Vagina (tissue), 2 donors: ENCODE data around the gene TTI1. TPM values are rescaled to one million over a fixed set of nuclear protein-coding genes. Genes with fewer than 3 reads are reported as not detected.

Experiments used
- DNase-seq, 2 donors: peaks; one replicate each; pipeline ENCODE4 v3.0.0-alpha.2; 2017; ENCODE audit errors: extremely low spot score in 2 of 2
- H3K27ac ChIP-seq: fragments of 200-600 bp; sonication (generic); one replicate; pipeline ENCODE4 v1.5.1; 2019
- H3K27me3 ChIP-seq: fragments of 200-600 bp; sonication (generic); one replicate; pipeline ENCODE4 v1.5.1; 2019
- H3K36me3 ChIP-seq, 2 donors: fragments of 200-600 bp; sonication (generic); one replicate each; pipeline ENCODE4 v1.5.1; 2017 to 2019
- H3K4me1 ChIP-seq: fragments of 200-600 bp; sonication (generic); one replicate; pipeline ENCODE4 v1.5.1; 2019
- H3K4me3 ChIP-seq, 2 donors: fragments of 200-600 bp; sonication (generic); 1 replicate in 1 of 2; 2 replicates in 1 of 2; pipeline ENCODE4 v1.5.1; 2016 to 2019
- H3K9me3 ChIP-seq: fragments of 200-600 bp; sonication (generic); one replicate; pipeline ENCODE4 v1.5.1; 2019
- CTCF ChIP-seq, 3 experiments: fragments of 450-650 bp in 2 of 3; fragments of 200-600 bp in 1 of 3; sonication (generic) in 1 of 3; IDR thresholded peaks; one replicate each; pipeline ENCODE4 v1.5.1; 2017 to 2019; ENCODE audit warnings: antibody characterized with exemption in 3 of 3, mild to moderate bottlenecking in 2 of 3, moderate library complexity in 2 of 3
- POLR2A ChIP-seq, 2 donors: fragments of 450-650 bp; IDR thresholded peaks; one replicate each; pipeline ENCODE4 v1.6.1; 2017; ENCODE audit warnings: antibody characterized with exemption in 2 of 2, mild to moderate bottlenecking in 2 of 2, moderate library complexity in 2 of 2
- POLR2AphosphoS5 ChIP-seq, 2 donors: sonication (generic); formaldehyde crosslinking; IDR thresholded peaks; one replicate each; pipeline ENCODE4 v1.9.0; 2017; ENCODE audit warnings: antibody characterized with exemption in 2 of 2, mild to moderate bottlenecking in 2 of 2, low read depth in 1 of 2; ENCODE audit not compliant: insufficient read depth in 1 of 2
- intact Hi-C: fragments of 100-400 bp; cut with DNase I; formaldehyde crosslinking; loops from one replicate; pipeline ENCODE4 v1.15.1; 2023
- total RNA-seq: library from RNA; depleted of rRNA; stranded (reverse); fragments of >200 nt; gene quantifications from one replicate; pipeline ENCODE4 v1.2.3, GENCODE V29; 2016

The TTI1 gene
- total RNA-seq, 1 donor from 2014 or later: 13.5 TPM

- DNase-seq: no peak
These were observed 92.4 kb downstream of the TTI1 start for GRCh38 chr20:37940858-37941257.

GRCh38 chr20:37939701-37940560, 93.3 kb downstream of the TTI1 start:
- Histone ChIP-seq H3K27ac (no peak overlapping the region), H3K36me3 (no peaks in the 10 kb centered on the region), H3K4me1 (no peaks in the 10 kb centered on the region), H3K27me3 (no peaks in the 10 kb centered on the region), H3K4me3 (no peak overlapping the region), H3K9me3 (no peaks in the 10 kb centered on the region)
- no peak for TF ChIP-seq POLR2AphosphoS5 (IDR thresholded peaks at IDR 0.05; ENCODE audit: insufficient read depth in 1 of 2, low read depth in 1 of 2)
- TF ChIP-seq CTCF (IDR thresholded peaks at IDR 0.05): no peak
- no peak for TF ChIP-seq POLR2A (IDR thresholded peaks at IDR 0.05)
- intact Hi-C loops: no loop called here
- peak in 1 of 2 donors; percentile 91 for DNase-seq

More at GRCh38 chr20:37940858-37941257, 92.4 kb downstream of the TTI1 start:
- Histone ChIP-seq H3K4me1 (no peaks in the 10 kb centered on the region), H3K36me3 (no peaks in the 10 kb centered on the region), H3K27me3 (no peaks in the 10 kb centered on the region), H3K4me3 (no peak overlapping the region), H3K27ac (no peak overlapping the region), H3K9me3 (no peaks in the 10 kb centered on the region)
- no peak for TF ChIP-seq POLR2AphosphoS5 (IDR thresholded peaks at IDR 0.05; ENCODE audit: insufficient read depth in 1 of 2, low read depth in 1 of 2)
- TF ChIP-seq CTCF (IDR thresholded peaks at IDR 0.05): no peak
- no peak for TF ChIP-seq POLR2A (IDR thresholded peaks at IDR 0.05)
- intact Hi-C loops: no loop called here

DNA sequence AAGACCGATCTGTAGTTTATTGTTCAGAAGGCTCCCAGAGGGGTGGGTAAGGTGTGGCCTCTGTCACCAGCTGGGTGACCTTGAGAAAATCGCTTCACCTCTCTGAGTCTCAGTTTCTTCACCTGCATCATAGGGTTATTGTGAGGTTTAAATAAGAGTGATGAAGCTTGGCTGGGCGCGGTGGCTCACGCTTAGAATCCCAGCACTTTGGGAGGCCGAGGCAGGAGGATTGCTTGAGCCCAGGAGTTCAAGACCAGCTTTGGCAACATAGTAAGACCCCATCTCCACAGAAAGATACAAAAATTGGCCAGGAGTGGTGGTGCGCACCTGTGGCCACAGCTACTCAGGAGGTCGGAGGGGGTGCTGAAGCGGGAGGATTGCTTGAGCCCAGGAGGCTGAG, 94.3 kb downstream of the TTI1 start:
- TF ChIP-seq POLR2A (IDR thresholded peaks at IDR 0.05) (no peak), CTCF (IDR thresholded peaks at IDR 0.05) (no peak), POLR2AphosphoS5 (IDR thresholded peaks at IDR 0.05; ENCODE audit: insufficient read depth in 1 of 2, low read depth in 1 of 2) (no peak)
- Histone ChIP-seq H3K4me3 (no peak overlapping the region), H3K36me3 (no peaks in the 10 kb centered on the region), H3K9me3 (no peaks in the 10 kb centered on the region), H3K27me3 (no peaks in the 10 kb centered on the region), H3K27ac (no peak overlapping the region), H3K4me1 (no peaks in the 10 kb centered on the region)
- intact Hi-C loops: no loop called here
- DNase-seq: no peak

- Histone ChIP-seq H3K27me3 (no peaks in the 10 kb centered on the region), H3K9me3 (no peaks in the 10 kb centered on the region), H3K36me3 (no peaks in the 10 kb centered on the region), H3K4me1 (no peaks in the 10 kb centered on the region), H3K27ac (no peak overlapping the region), H3K4me3 (no peak overlapping the region)
- intact Hi-C loops: no loop called here
- no peak for TF ChIP-seq POLR2AphosphoS5 (IDR thresholded peaks at IDR 0.05; ENCODE audit: insufficient read depth in 1 of 2, low read depth in 1 of 2)
- TF ChIP-seq POLR2A (IDR thresholded peaks at IDR 0.05): no peak
- TF ChIP-seq CTCF (IDR thresholded peaks at IDR 0.05): no peak
- no peak for DNase-seq
These were observed 95.0 kb downstream of the TTI1 start for GRCh38 chr20:37938181-37938750.

DNA sequence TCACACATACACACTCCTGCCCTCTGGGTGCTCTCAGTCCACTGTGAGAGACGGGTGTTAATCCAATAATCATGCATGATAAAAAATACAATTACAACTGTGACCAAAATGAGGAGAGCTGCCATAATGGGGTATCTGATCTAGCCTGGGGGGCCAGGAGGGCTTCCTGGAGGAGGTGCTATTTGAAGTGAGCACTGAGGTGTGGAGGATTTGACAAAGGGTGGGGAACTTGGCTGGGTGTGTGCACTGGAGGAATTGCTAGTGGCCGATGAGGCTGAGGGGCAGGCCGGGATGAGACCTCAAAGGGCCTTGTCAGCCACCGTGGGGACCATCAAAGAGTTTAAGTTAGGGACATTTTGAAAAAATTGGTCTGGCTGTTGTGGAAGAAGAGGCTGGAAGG, 95.6 kb downstream of the TTI1 start:
- Histone ChIP-seq H3K27ac (no peak overlapping the region), H3K36me3 (no peaks in the 10 kb centered on the region), H3K9me3 (no peaks in the 10 kb centered on the region), H3K4me3 (no peak overlapping the region), H3K27me3 (no peaks in the 10 kb centered on the region), H3K4me1 (no peaks in the 10 kb centered on the region)
- DNase-seq: no peak
- TF ChIP-seq POLR2A (IDR thresholded peaks at IDR 0.05) (no peak), CTCF (IDR thresholded peaks at IDR 0.05) (no peak), POLR2AphosphoS5 (IDR thresholded peaks at IDR 0.05; ENCODE audit: insufficient read depth in 1 of 2, low read depth in 1 of 2) (no peak)
- intact Hi-C loops: no loop called here
